ENCODE results near the gene CYB561A3. TPM values are rescaled to one million over a fixed set of nuclear protein-coding genes. Genes with fewer than 3 reads are reported as not detected.

CYB561A3 gene
- total and polyA plus RNA-seq, 3 experiments from 2014 or later = 53.0 to 62.1 (median 53.7) TPM

- no peak for DNase-seq
- H3K4me3 ChIP-seq (ENCODE audit: low read length) = no peak overlapping the region
- ChIA-PET POLR2A (no interaction called here), CTCF (interaction anchor here (1.0 to 5.7 kb wide), 4 partner anchors 10 to 29 kb away, joined by 3 to 78 read pairs (median 22); partner anchors contain the start of genes DDB1, TKFC and TMEM216)
- H3K36me3 ChIP-seq (ENCODE audit: insufficient read depth, low read length) = peaks cover 34% of the 10 kb centered on the region
- H3K27ac ChIP-seq (ENCODE audit: low read depth, low read length) = no peak overlapping the region
- Mint-ChIP-seq H3K27ac (peak overlapping the region in 6 of 8 donors; percentile 54 to 99 (median 94)), H3K4me1 (peaks cover 27 to 40% (median 34%) of the 10 kb centered on the region in 3 donors), H3K9me3 (no peaks in the 10 kb centered on the region), H3K27me3 (no peaks in the 10 kb centered on the region), H3K4me3 (peak overlapping the region in 6 of 7 donors; percentile 96 to 99 (median 96)), H3K36me3 (peaks cover 0 to 64% (median 8%) of the 10 kb centered on the region in 3 donors)
- peaks cover 29% of the 10 kb centered on the region for H3K4me1 ChIP-seq (ENCODE audit: insufficient read depth, low read length)
- H3K9me3 ChIP-seq (ENCODE audit: low read length) = no peaks in the 10 kb centered on the region
- H3K27me3 ChIP-seq (ENCODE audit: insufficient read depth, low read length, poor library complexity, severe bottlenecking) = no peaks in the 10 kb centered on the region
Measured at GRCh38 chr11:61364012-61364675, 2.5 kb upstream of the CYB561A3 start.

GRCh38 chr11:61362542-61362875 lies 827 bp upstream of the CYB561A3 start:
- Mint-ChIP-seq H3K9me3 (no peaks in the 10 kb centered on the region), H3K4me3 (peak overlapping the region; percentile 95 to 99 (median 96)), H3K36me3 (peaks cover 0 to 49% (median 2%) of the 10 kb centered on the region in 3 donors), H3K27me3 (no peaks in the 10 kb centered on the region), H3K27ac (peak overlapping the region; percentile 91 to 100 (median 98)), H3K4me1 (peaks cover 29 to 44% (median 38%) of the 10 kb centered on the region in 3 donors)
- Histone ChIP-seq H3K36me3 (ENCODE audit: insufficient read depth, low read length) (peaks cover 21% of the 10 kb centered on the region), H3K4me1 (ENCODE audit: insufficient read depth, low read length) (peaks cover 29% of the 10 kb centered on the region), H3K4me3 (ENCODE audit: low read length) (peak overlapping the region; percentile 91), H3K27ac (ENCODE audit: low read depth, low read length) (peak overlapping the region; percentile 88), H3K9me3 (ENCODE audit: low read length) (no peaks in the 10 kb centered on the region), H3K27me3 (ENCODE audit: insufficient read depth, low read length, poor library complexity, severe bottlenecking) (no peaks in the 10 kb centered on the region)
- ChIA-PET POLR2A (interaction anchor here (0.7 to 3.7 kb wide), 7 partner anchors 20 to 605 kb away, joined by 3 to 42 read pairs (median 8); partner anchors contain the start of genes CPSF7, DDB1, SDHAF2 and TKFC), CTCF (interaction anchor here (1.2 to 5.7 kb wide), 4 partner anchors 23 to 67 kb away, joined by 4 to 78 read pairs (median 22); partner anchors contain the start of genes CPSF7, DDB1, SDHAF2 and TKFC)
- DNase-seq = peak in 4 of 5 donors; percentile 5 to 61 (median 26)

- peak overlapping the region; percentile 91 to 100 (median 98) for H3K27ac Mint-ChIP-seq
- Histone ChIP-seq H3K27ac (ENCODE audit: low read depth, low read length) (peak overlapping the region; percentile 88), H3K36me3 (ENCODE audit: insufficient read depth, low read length) (peaks cover 12% of the 10 kb centered on the region), H3K27me3 (ENCODE audit: insufficient read depth, low read length, poor library complexity, severe bottlenecking) (no peaks in the 10 kb centered on the region), H3K4me3 (ENCODE audit: low read length) (peak overlapping the region; percentile 91), H3K4me1 (ENCODE audit: insufficient read depth, low read length) (peaks cover 29% of the 10 kb centered on the region), H3K9me3 (ENCODE audit: low read length) (no peaks in the 10 kb centered on the region)
- no peaks in the 10 kb centered on the region for H3K9me3 Mint-ChIP-seq
- H3K4me3 Mint-ChIP-seq = peak overlapping the region; percentile 95 to 99 (median 96)
- POLR2A ChIA-PET = interaction anchor here (0.5 to 3.7 kb wide), 7 partner anchors 24 to 1702 kb away, joined by 4 to 42 read pairs (median 8); partner anchors contain the start of genes CPSF7, DDB1, SDHAF2 and TKFC
- H3K36me3 Mint-ChIP-seq = peaks cover 0 to 41% (median 2%) of the 10 kb centered on the region in 3 donors
- DNase-seq = peak in 1 of 5 donors; percentile 1
- CTCF ChIA-PET = interaction anchor here (1.2 to 5.7 kb wide), 4 partner anchors 24 to 68 kb away, joined by 4 to 78 read pairs (median 22); partner anchors contain the start of genes CPSF7, DDB1, SDHAF2 and TKFC
- H3K4me1 Mint-ChIP-seq = peaks cover 31 to 47% (median 39%) of the 10 kb centered on the region in 3 donors
- no peaks in the 10 kb centered on the region for H3K27me3 Mint-ChIP-seq
Measured at GRCh38 chr11:61361237-61361740, 393 bp downstream of the CYB561A3 start.

GRCh38 chr11:61359516-61359915 lies 2.2 kb downstream of the CYB561A3 start:
- CTCF ChIA-PET = interaction anchor here (2.1 to 5.5 kb wide), 2 partner anchors 23 to 26 kb away, joined by 11 to 31 read pairs; no protein-coding TSS in a partner anchor
- Mint-ChIP-seq H3K4me1 (peaks cover 35 to 50% (median 39%) of the 10 kb centered on the region in 3 donors), H3K36me3 (peaks cover 0 to 36% (median 7%) of the 10 kb centered on the region in 3 donors), H3K4me3 (peak overlapping the region in 4 of 7 donors; percentile 33 to 97 (median 66)), H3K27ac (peak overlapping the region in 6 of 8 donors; percentile 11 to 82 (median 50)), H3K9me3 (no peaks in the 10 kb centered on the region), H3K27me3 (no peaks in the 10 kb centered on the region)
- Histone ChIP-seq H3K9me3 (ENCODE audit: low read length) (no peaks in the 10 kb centered on the region), H3K4me3 (ENCODE audit: low read length) (no peak overlapping the region), H3K27me3 (ENCODE audit: insufficient read depth, low read length, poor library complexity, severe bottlenecking) (no peaks in the 10 kb centered on the region), H3K27ac (ENCODE audit: low read depth, low read length) (no peak overlapping the region), H3K36me3 (ENCODE audit: insufficient read depth, low read length) (peaks cover 5% of the 10 kb centered on the region), H3K4me1 (ENCODE audit: insufficient read depth, low read length) (peaks cover 29% of the 10 kb centered on the region)
- POLR2A ChIA-PET = interaction anchor here (3.7 kb wide), 1 partner anchor 70 kb away, joined by 27 read pairs; the partner anchor contains the start of genes CPSF7 and SDHAF2
- no peak for DNase-seq

GRCh38 chr11:61358566-61358965 lies 3.1 kb downstream of the CYB561A3 start:
- Histone ChIP-seq H3K9me3 (ENCODE audit: low read length) (no peaks in the 10 kb centered on the region), H3K4me3 (ENCODE audit: low read length) (no peak overlapping the region), H3K36me3 (ENCODE audit: insufficient read depth, low read length) (peaks cover 4% of the 10 kb centered on the region), H3K4me1 (ENCODE audit: insufficient read depth, low read length) (peaks cover 26% of the 10 kb centered on the region), H3K27me3 (ENCODE audit: insufficient read depth, low read length, poor library complexity, severe bottlenecking) (no peaks in the 10 kb centered on the region), H3K27ac (ENCODE audit: low read depth, low read length) (no peak overlapping the region)
- peak overlapping the region in 2 of 7 donors; percentile 23 to 40 for H3K4me3 Mint-ChIP-seq
- DNase-seq = no peak
- CTCF ChIA-PET = interaction anchor here (1.3 to 2.1 kb wide), 2 partner anchors 10 to 22 kb away, joined by 3 to 11 read pairs; no protein-coding TSS in a partner anchor
- H3K9me3 Mint-ChIP-seq = no peaks in the 10 kb centered on the region
- peaks cover 30 to 47% (median 34%) of the 10 kb centered on the region in 3 donors for H3K4me1 Mint-ChIP-seq
- H3K27me3 Mint-ChIP-seq = no peaks in the 10 kb centered on the region
- H3K27ac Mint-ChIP-seq = peak overlapping the region in 1 of 8 donors; percentile 57
- peaks cover 1 to 31% (median 7%) of the 10 kb centered on the region in 3 donors for H3K36me3 Mint-ChIP-seq
- POLR2A ChIA-PET = no interaction called here

GRCh38 chr11:61357894-61358239 lies 3.8 kb downstream of the CYB561A3 start:
- no peak for DNase-seq
- Mint-ChIP-seq H3K27ac (no peak overlapping the region), H3K36me3 (peaks cover 8 to 36% (median 9%) of the 10 kb centered on the region in 3 donors), H3K4me3 (peak overlapping the region in 1 of 7 donors; percentile 68), H3K27me3 (no peaks in the 10 kb centered on the region), H3K9me3 (no peaks in the 10 kb centered on the region), H3K4me1 (peaks cover 27 to 40% (median 27%) of the 10 kb centered on the region in 3 donors)
- H3K4me3 ChIP-seq (ENCODE audit: low read length) = no peak overlapping the region
- POLR2A ChIA-PET = no interaction called here
- H3K27me3 ChIP-seq (ENCODE audit: insufficient read depth, low read length, poor library complexity, severe bottlenecking) = no peaks in the 10 kb centered on the region
- peaks cover 19% of the 10 kb centered on the region for H3K4me1 ChIP-seq (ENCODE audit: insufficient read depth, low read length)
- H3K36me3 ChIP-seq (ENCODE audit: insufficient read depth, low read length) = peaks cover 8% of the 10 kb centered on the region
- H3K9me3 ChIP-seq (ENCODE audit: low read length) = no peaks in the 10 kb centered on the region
- CTCF ChIA-PET = interaction anchor here (1.1 to 2.1 kb wide), 3 partner anchors 9 to 25 kb away, joined by 3 to 11 read pairs (median 3); no protein-coding TSS in a partner anchor
- no peak overlapping the region for H3K27ac ChIP-seq (ENCODE audit: low read depth, low read length)

- Mint-ChIP-seq H3K4me1 (peaks cover 22 to 34% (median 22%) of the 10 kb centered on the region in 3 donors), H3K9me3 (no peaks in the 10 kb centered on the region), H3K4me3 (peak overlapping the region in 1 of 7 donors; percentile 68), H3K36me3 (peaks cover 9 to 36% (median 11%) of the 10 kb centered on the region in 3 donors), H3K27me3 (no peaks in the 10 kb centered on the region), H3K27ac (peak overlapping the region in 2 of 8 donors; percentile 29 to 61)
- Histone ChIP-seq H3K27me3 (ENCODE audit: insufficient read depth, low read length, poor library complexity, severe bottlenecking) (no peaks in the 10 kb centered on the region), H3K9me3 (ENCODE audit: low read length) (no peaks in the 10 kb centered on the region), H3K4me3 (ENCODE audit: low read length) (no peak overlapping the region), H3K4me1 (ENCODE audit: insufficient read depth, low read length) (peaks cover 15% of the 10 kb centered on the region), H3K36me3 (ENCODE audit: insufficient read depth, low read length) (peaks cover 8% of the 10 kb centered on the region), H3K27ac (ENCODE audit: low read depth, low read length) (no peak overlapping the region)
- no peak for DNase-seq
- CTCF ChIA-PET = interaction anchor here (1.1 to 2.1 kb wide), 2 partner anchors 21 to 25 kb away, joined by 3 to 11 read pairs; no protein-coding TSS in a partner anchor
- POLR2A ChIA-PET = no interaction called here
Measured at GRCh38 chr11:61357233-61357893, 4.3 kb downstream of the CYB561A3 start.
